Ectodermal cell (in vitro differentiated cells): ENCODE results near the gene GPR156.
"Not testable (repeated sequence)": the region's sequence is repeated elsewhere in the genome, so short reads cannot be mapped to it uniquely, and the experiment has no call there.

Experiments used
- H3K27ac ChIP-seq: 2 replicates; pipeline ENCODE4 v1.7.0; 2013; ENCODE audit warnings: mild to moderate bottlenecking, low read depth, low read length; ENCODE audit not compliant: insufficient read depth, poor library complexity, severe bottlenecking
- H3K27me3 ChIP-seq: 2 replicates; pipeline ENCODE4 v1.7.0; 2013; ENCODE audit warnings: mild to moderate bottlenecking, low read length; ENCODE audit not compliant: insufficient read depth, control insufficient read depth, poor library complexity, severe bottlenecking
- H3K36me3 ChIP-seq: one replicate; pipeline ENCODE4 v1.7.0; 2013; ENCODE audit warnings: low read length; ENCODE audit not compliant: control insufficient read depth, insufficient read depth
- H3K4me1 ChIP-seq: one replicate; pipeline ENCODE4 v1.7.0; 2013; ENCODE audit warnings: low read length; ENCODE audit not compliant: control insufficient read depth, insufficient read depth
- H3K4me3 ChIP-seq: 2 replicates; pipeline ENCODE4 v1.7.0; 2013; ENCODE audit warnings: low read depth, low read length, control low read depth; ENCODE audit not compliant: insufficient read depth
- H3K9me3 ChIP-seq: 2 replicates; pipeline ENCODE4 v1.7.0; 2013; ENCODE audit warnings: mild to moderate bottlenecking, low read length, moderate library complexity; ENCODE audit not compliant: control insufficient read depth
- WGBS, 2 experiments: methylation state at CpG; one replicate each; pipeline ENCODE4 v1.1.7; 2013; ENCODE audit warnings: missing lambda C conversion rate in 2 of 2; 5-methylcytosine and 5-hydroxymethylcytosine counted together

The GPR156 gene

GRCh38 chr3:120227710-120228347 is 57.2 kb downstream of the GPR156 start:
- Histone ChIP-seq H3K4me1 (no peaks in the 10 kb centered on the region), H3K36me3 (no peaks in the 10 kb centered on the region), H3K27me3 (no peaks in the 10 kb centered on the region), H3K4me3 (no peak overlapping the region), H3K9me3 (no peaks in the 10 kb centered on the region), H3K27ac (no peak overlapping the region)
- 89% methylated on average over 2 of the region's 2 CpGs for WGBS, 2 experiments

- 90% methylated on average over 1 to 2 of the region's 2 CpGs for WGBS, 2 experiments
- no peaks in the 10 kb centered on the region for H3K27me3 ChIP-seq
- H3K4me1 ChIP-seq, result no peaks in the 10 kb centered on the region
- H3K4me3 ChIP-seq, result no peak overlapping the region
- H3K27ac ChIP-seq, result no peak overlapping the region
- no peaks in the 10 kb centered on the region for H3K9me3 ChIP-seq
- H3K36me3 ChIP-seq, result no peaks in the 10 kb centered on the region
Measured at GRCh38 chr3:120224237-120224636, 60.8 kb downstream of the GPR156 start.

GRCh38 chr3:120218981-120219380 is 66.0 kb downstream of the GPR156 start:
- no peaks in the 10 kb centered on the region for H3K27me3 ChIP-seq
- peaks cover 5% of the 10 kb centered on the region for H3K4me1 ChIP-seq
- no peak overlapping the region for H3K27ac ChIP-seq
- H3K9me3 ChIP-seq, result no peaks in the 10 kb centered on the region
- H3K4me3 ChIP-seq, result no peak overlapping the region
- no peaks in the 10 kb centered on the region for H3K36me3 ChIP-seq

- H3K4me1 ChIP-seq, H3K4me3 ChIP-seq, H3K9me3 ChIP-seq, H3K36me3 ChIP-seq, H3K27me3 ChIP-seq, H3K27ac ChIP-seq: not testable (repeated sequence)
- 100% methylated on average over 1 of the region's 1 CpG; no CpG with 5 or more reads in 1 of the 2 experiments for WGBS, 2 experiments
Measured at GRCh38 chr3:120216633-120217032, 68.4 kb downstream of the GPR156 start.

GRCh38 chr3:120214176-120214575 is 70.8 kb downstream of the GPR156 start:
- no peak overlapping the region for H3K27ac ChIP-seq
- 66 to 72% methylated on average over 4 of the region's 4 CpGs for WGBS, 2 experiments

GRCh38 chr3:120212505-120212904 is 72.5 kb downstream of the GPR156 start:
- no peaks in the 10 kb centered on the region for H3K27me3 ChIP-seq
- no peak overlapping the region for H3K4me3 ChIP-seq
- no peaks in the 10 kb centered on the region for H3K36me3 ChIP-seq
- WGBS, 2 experiments, result 100% methylated on average over 1 of the region's 1 CpG; no CpG with 5 or more reads in 1 of the 2 experiments
- peaks cover 5% of the 10 kb centered on the region for H3K4me1 ChIP-seq
- H3K27ac ChIP-seq, result no peak overlapping the region
- H3K9me3 ChIP-seq, result no peaks in the 10 kb centered on the region

More at GRCh38 chr3:120214176-120214575, 70.8 kb downstream of the GPR156 start:
- Histone ChIP-seq H3K36me3 (no peaks in the 10 kb centered on the region), H3K4me3 (no peak overlapping the region), H3K9me3 (no peaks in the 10 kb centered on the region), H3K27me3 (no peaks in the 10 kb centered on the region), H3K4me1 (peaks cover 5% of the 10 kb centered on the region)

- H3K27me3 ChIP-seq, result no peaks in the 10 kb centered on the region
- no peak overlapping the region for H3K4me3 ChIP-seq
- H3K9me3 ChIP-seq, result no peaks in the 10 kb centered on the region
- 73 to 96% methylated on average over 1 of the region's 1 CpG for WGBS, 2 experiments
- H3K27ac ChIP-seq, result no peak overlapping the region
- H3K36me3 ChIP-seq, result no peaks in the 10 kb centered on the region
- no peaks in the 10 kb centered on the region for H3K4me1 ChIP-seq
Measured at GRCh38 chr3:120209425-120209824, 75.6 kb downstream of the GPR156 start.

GRCh38 chr3:120204338-120204737 is 80.7 kb downstream of the GPR156 start:
- Histone ChIP-seq H3K4me1 (no peaks in the 10 kb centered on the region), H3K27me3 (no peaks in the 10 kb centered on the region), H3K9me3 (no peaks in the 10 kb centered on the region), H3K27ac (no peak overlapping the region), H3K36me3 (no peaks in the 10 kb centered on the region), H3K4me3 (no peak overlapping the region)
- WGBS, 2 experiments, result 91 to 96% methylated on average over 5 of the region's 5 CpGs

GRCh38 chr3:120203621-120204020 is 81.4 kb downstream of the GPR156 start:
- no peaks in the 10 kb centered on the region for H3K9me3 ChIP-seq
- no peaks in the 10 kb centered on the region for H3K4me1 ChIP-seq
- WGBS, 2 experiments, result 86% methylated on average over 7 of the region's 7 CpGs
- H3K36me3 ChIP-seq, result no peaks in the 10 kb centered on the region
- no peaks in the 10 kb centered on the region for H3K27me3 ChIP-seq
- no peak overlapping the region for H3K4me3 ChIP-seq
- no peak overlapping the region for H3K27ac ChIP-seq

- no peak overlapping the region for H3K27ac ChIP-seq
- H3K9me3 ChIP-seq, result no peaks in the 10 kb centered on the region
- no peaks in the 10 kb centered on the region for H3K36me3 ChIP-seq
- H3K4me1 ChIP-seq, result no peaks in the 10 kb centered on the region
- WGBS, 2 experiments, result 89 to 93% methylated on average over 2 of the region's 2 CpGs
- no peaks in the 10 kb centered on the region for H3K27me3 ChIP-seq
- H3K4me3 ChIP-seq, result no peak overlapping the region
Measured at GRCh38 chr3:120203016-120203415, 82.0 kb downstream of the GPR156 start.

GRCh38 chr3:120202363-120202762 is 82.7 kb downstream of the GPR156 start:
- H3K36me3 ChIP-seq, result no peaks in the 10 kb centered on the region
- no peaks in the 10 kb centered on the region for H3K9me3 ChIP-seq
- no peak overlapping the region for H3K27ac ChIP-seq
- no peaks in the 10 kb centered on the region for H3K4me1 ChIP-seq
- H3K4me3 ChIP-seq, result no peak overlapping the region
- H3K27me3 ChIP-seq, result no peaks in the 10 kb centered on the region
- 85 to 94% methylated on average over 2 of the region's 2 CpGs for WGBS, 2 experiments
